HCT116 (cell line): ENCODE data around the gene NKTR. TPM values are rescaled to one million over a fixed set of nuclear protein-coding genes. Genes with fewer than 3 reads are reported as not detected.

Experiments
- ATAC-seq: fragments of 200-7000 bp; cut with Tn5 transposase; 2 replicates; pipeline ENCODE4 v1.9.1; 2020; ENCODE audit warnings: mild to moderate bottlenecking, moderate library complexity
- BruUV-seq: library from RNA; stranded (reverse); fragments of 400-500 nt; replicated peaks from 2 replicates; lab custom pipeline; 2021; lab: Mats Ljungman, UMichigan
- CTCF ChIA-PET: fragments of 300-600 bp; sonication (Branson Sonifier 250); formaldehyde crosslinking; loops from one replicate; lab custom pipeline; 2021; ENCODE audit warnings: antibody characterized with exemption; lab: Charles Lee
- POLR2A ChIA-PET: fragments of 300-600, 350-600 bp; sonication (Branson Sonifier 250); formaldehyde crosslinking; loops from one replicate; lab custom pipeline; 2021; ENCODE audit warnings: antibody characterized with exemption; lab: Charles Lee
- RAD21 ChIA-PET, 2 experiments: fragments of 300-600 bp; sonication (Branson Sonifier 250); formaldehyde crosslinking; loops; one replicate each; lab custom pipeline; 2023; ENCODE audit warnings: low total read pairs in 2 of 2; ENCODE audit not compliant: uncharacterized antibody in 2 of 2, unreplicated experiment in 2 of 2, low non-redundant PET in 1 of 2; lab: Charles Lee
- DNase-seq: peaks from one replicate; pipeline ENCODE4 v3.0.0-alpha.2; 2010; ENCODE audit warnings: low read depth, low spot score
- H2AFZ ChIP-seq: fragments of 200-600 bp; shearing (Covaris generic), sonication (generic); 2 replicates; pipeline ENCODE4 v1.6.1; 2017; ENCODE audit warnings: low read depth, mixed run types, mixed read lengths, antibody characterized with exemption, low read length; ENCODE audit not compliant: poor library complexity, severe bottlenecking
- H3K27ac ChIP-seq: 2 replicates; pipeline ENCODE4 v1.5.1; 2012; ENCODE audit warnings: low read depth, low read length
- H3K27me3 ChIP-seq: fragments of 200-600 bp; sonication (generic); 2 replicates; pipeline ENCODE4 v1.6.1; 2016; ENCODE audit warnings: mixed run types, low read length, mixed read lengths; ENCODE audit not compliant: insufficient read depth
- H3K36me3 ChIP-seq, 2 experiments: fragments of 200-500 bp in 1 of 2; fragments of 200-600 bp in 1 of 2; sonication (Bioruptor generic) in 1 of 2; sonication (generic) in 1 of 2; 2 replicates each; pipeline versions ENCODE4 v1.5.1 to v1.6.1; 2014 to 2016; ENCODE audit warnings: low read length in 2 of 2, inconsistent platforms in 1 of 2, mixed read lengths in 1 of 2, mixed run types in 1 of 2; ENCODE audit not compliant: insufficient read depth in 2 of 2, control insufficient read depth in 1 of 2
- H3K4me1 ChIP-seq, 2 experiments: fragments of 200-600 bp in 1 of 2; sonication (generic) in 1 of 2; 2 replicates each; pipeline versions ENCODE4 v1.5.1 to v1.6.1; 2012 to 2017; ENCODE audit warnings: low read length in 2 of 2, inconsistent platforms in 1 of 2, mild to moderate bottlenecking in 1 of 2, mixed read lengths in 1 of 2, mixed run types in 1 of 2, moderate library complexity in 1 of 2; ENCODE audit not compliant: insufficient read depth in 2 of 2, control insufficient read depth in 1 of 2
- H3K4me2 ChIP-seq: fragments of 200-600 bp; sonication (generic); 2 replicates; pipeline ENCODE4 v1.6.1; 2017; ENCODE audit warnings: mixed run types, low read length, mixed read lengths
- H3K4me3 ChIP-seq, 2 experiments: fragments of 200-600 bp in 1 of 2; sonication (generic) in 1 of 2; replicated peaks in 1 of 2; 2 replicates each; pipeline ENCODE4 v1.5.1; 2011 to 2016; ENCODE audit warnings: low read length in 2 of 2, control low read depth in 1 of 2, low read depth in 1 of 2, mild to moderate bottlenecking in 1 of 2, mixed read lengths in 1 of 2, mixed run types in 1 of 2
- H3K79me2 ChIP-seq: fragments of 200-600 bp; sonication (generic); 2 replicates; pipeline ENCODE4 v1.6.1; 2017; ENCODE audit warnings: mild to moderate bottlenecking, mixed run types, low read length, moderate library complexity, mixed read lengths; ENCODE audit not compliant: insufficient read depth
- H3K9ac ChIP-seq: fragments of 200-600 bp; sonication (generic); 2 replicates; pipeline ENCODE4 v1.6.1; 2016; ENCODE audit warnings: low read length, mixed read lengths
- H3K9me2 ChIP-seq: fragments of 200-600 bp; sonication (generic), shearing (Covaris generic); 2 replicates; pipeline ENCODE4 v1.6.1; 2017; ENCODE audit warnings: mixed run types, mild to moderate bottlenecking, moderate library complexity; ENCODE audit not compliant: insufficient read depth
- H3K9me3 ChIP-seq, 2 experiments: fragments of 200-500 bp in 1 of 2; fragments of 200-600 bp in 1 of 2; sonication (Bioruptor generic) in 1 of 2; sonication (generic) in 1 of 2; 2 replicates each; pipeline ENCODE4 v1.6.1; 2014 to 2017; ENCODE audit warnings: low read length in 2 of 2, mixed read lengths in 2 of 2, inconsistent platforms in 1 of 2, low read depth in 1 of 2, mild to moderate bottlenecking in 1 of 2, mixed run types in 1 of 2, moderate library complexity in 1 of 2; ENCODE audit not compliant: control insufficient read depth in 1 of 2, insufficient read depth in 1 of 2
- H4K20me1 ChIP-seq: fragments of 200-600 bp; sonication (generic), shearing (Covaris generic); 2 replicates; pipeline ENCODE4 v1.6.1; 2017; ENCODE audit warnings: mixed run types, mild to moderate bottlenecking, moderate library complexity; ENCODE audit not compliant: insufficient read depth
- ATF3 ChIP-seq: IDR thresholded peaks from 2 replicates; pipeline ENCODE4 v1.6.1; 2012
- EGR1 ChIP-seq: IDR thresholded peaks from 2 replicates; pipeline ENCODE4 v1.6.1; 2012; ENCODE audit warnings: low read depth
- POLR2A ChIP-seq: IDR thresholded peaks from 2 replicates; pipeline ENCODE4 v1.7.0; 2011; ENCODE audit warnings: borderline replicate concordance; ENCODE audit not compliant: insufficient read depth, insufficient read length; ENCODE audit errors: extremely low read depth
- POLR2AphosphoS5 ChIP-seq: IDR thresholded peaks from 2 replicates; pipeline ENCODE4 v1.6.1; 2011; ENCODE audit warnings: mild to moderate bottlenecking, low read depth, low read length, moderate library complexity
- RAD21 ChIP-seq: IDR thresholded peaks from 2 replicates; pipeline ENCODE4 v1.6.1; 2012; ENCODE audit warnings: low read depth, mild to moderate bottlenecking
- REST ChIP-seq: IDR thresholded peaks from 2 replicates; pipeline ENCODE4 v1.6.1; 2012; ENCODE audit warnings: low read depth
- YY1 ChIP-seq: IDR thresholded peaks from 2 replicates; pipeline ENCODE4 v1.6.1; 2011; ENCODE audit warnings: low read length, low read depth, moderate library complexity, mild to moderate bottlenecking; ENCODE audit not compliant: insufficient replicate concordance; ENCODE audit errors: extremely low read depth
- ZBTB33 ChIP-seq: IDR thresholded peaks from 2 replicates; pipeline ENCODE4 v1.6.1; 2011; ENCODE audit warnings: mild to moderate bottlenecking, low read length, moderate library complexity; ENCODE audit not compliant: insufficient replicate concordance; ENCODE audit errors: extremely low read depth
- intact Hi-C: fragments of 100-400 bp; cut with micrococcal nuclease; formaldehyde crosslinking; loops from 2 replicates; pipeline ENCODE4 v1.10.0; 2022
- total RNA-seq: library from RNA; stranded (reverse); gene quantifications from one replicate; pipeline ENCODE4 v1.2.1, GENCODE V29; 2021; ENCODE audit not compliant: unreplicated experiment

The NKTR gene
- total RNA-seq, 1 experiment from 2014 or later: 59.7 TPM

- intact Hi-C loops: loop anchor here (5.0 kb wide), 2 partner anchors 50 to 90 kb away; partner anchors contain the start of gene NKTR
- ChIA-PET CTCF (interaction anchor here (0.8 to 1.1 kb wide), 3 partner anchors 92 to 104 kb away, joined by 4 to 5 read pairs (median 4); no protein-coding TSS in a partner anchor), POLR2A (interaction anchor here (2.2 to 3.0 kb wide), 2 partner anchors 11 to 52 kb away, joined by 5 to 9 read pairs; partner anchors contain the start of gene NKTR), RAD21 (interaction anchor here (0.6 to 0.8 kb wide), 2 partner anchors 27 to 91 kb away, joined by 3 read pairs; no protein-coding TSS in a partner anchor)
- no peaks in the 10 kb centered on the region for H4K20me1 ChIP-seq
- peak overlapping the region; percentile 75 to 86 for H3K4me3 ChIP-seq
- peaks cover 0 to 5% of the 10 kb centered on the region in 2 experiments; a peak in 2 of 4 replicates for H3K36me3 ChIP-seq
- DNase-seq: peak; percentile 69
- no peaks in the 10 kb centered on the region for H3K27me3 ChIP-seq
- H3K9ac ChIP-seq: peak overlapping the region; percentile 86
- no peaks in the 10 kb centered on the region for H3K9me3 ChIP-seq
- peak overlapping the region; percentile 46 for H2AFZ ChIP-seq
- peaks cover 16% of the 10 kb centered on the region; the same call in 1 of the 2 replicates for H3K79me2 ChIP-seq
- no peaks in the 10 kb centered on the region for H3K9me2 ChIP-seq
- BruUV-seq: TSS peak; percentile 55
- H3K4me1 ChIP-seq: peaks cover 42 to 63% of the 10 kb centered on the region in 2 experiments
- peak; percentile 12 for TF ChIP-seq YY1
- TF ChIP-seq RAD21: no peak
- no peak for TF ChIP-seq POLR2A
- no peak for TF ChIP-seq REST
- no peak for TF ChIP-seq EGR1
- TF ChIP-seq ATF3: no peak
- TF ChIP-seq POLR2AphosphoS5: peak; percentile 99
- no peak for TF ChIP-seq ZBTB33
- ATAC-seq: peak; percentile 72
- peak overlapping the region; percentile 84 for H3K27ac ChIP-seq
- peak overlapping the region; percentile 99 for H3K4me2 ChIP-seq
These were observed 52.3 kb downstream of the NKTR start for GRCh38 chr3:42652611-42653302.
